MM.1S (cell line): ENCODE data around the gene BPIFB1.

Experiments
- CTCF ChIP-seq: fragments of 300-600 bp; sonication (generic); IDR thresholded peaks from 2 replicates; pipeline ENCODE4 v1.5.1; 2016; ENCODE audit warnings: antibody characterized with exemption, low read length, mixed read lengths
- EZH2 ChIP-seq: fragments of 300-600 bp; sonication (generic); optimal IDR thresholded peaks from 2 replicates; pipeline ENCODE3; 2017; ENCODE audit warnings: low read depth, mild to moderate bottlenecking, antibody characterized with exemption, low read length, mixed read lengths

GRCh38 chr20:33334111-33334510 lies 51.1 kb downstream of the BPIFB1 start:
- TF ChIP-seq CTCF (no peak), EZH2 (no peak)
